NCI-H2029 (cell line): Measurements from ENCODE around the gene FAM222B.

ENCODE experiments used
- DNase-seq: peaks from one replicate; lab custom pipeline; 2025; lab: John Stamatoyannopoulos, UW

FAM222B gene

GRCh38 chr17:28712032-28712704 is 130.4 kb downstream of the FAM222B start:
- no peak for DNase-seq

GRCh38 chr17:28711723-28712031 is 130.9 kb downstream of the FAM222B start, which contains the start of gene PROCA1:
Gene PROCA1 (minus strand): TSS chr17:28711888. CDS start chr17:28711660, 228 bp downstream.
- no peak for DNase-seq

GRCh38 chr17:28710861-28711722 is 131.5 kb downstream of the FAM222B start:
- peak; percentile 74 for DNase-seq

- no peak for DNase-seq
These were observed 135.3 kb downstream of the FAM222B start for GRCh38 chr17:28707339-28707720.

GRCh38 chr17:28706471-28707338 is 135.9 kb downstream of the FAM222B start:
- no peak for DNase-seq
